CD4-positive, alpha-beta T cell treated with Interleukin-15 for 4 hours (primary cell): ENCODE data around the gene COQ9.
"Not testable (repeated sequence)": the region's sequence is repeated elsewhere in the genome, so short reads cannot be mapped to it uniquely, and the experiment has no call there.

Experiments used
- DNase-seq: peaks from one replicate; pipeline ENCODE4 v3.0.0-alpha.2; 2020; ENCODE audit warnings: low spot score

Gene COQ9

DNA sequence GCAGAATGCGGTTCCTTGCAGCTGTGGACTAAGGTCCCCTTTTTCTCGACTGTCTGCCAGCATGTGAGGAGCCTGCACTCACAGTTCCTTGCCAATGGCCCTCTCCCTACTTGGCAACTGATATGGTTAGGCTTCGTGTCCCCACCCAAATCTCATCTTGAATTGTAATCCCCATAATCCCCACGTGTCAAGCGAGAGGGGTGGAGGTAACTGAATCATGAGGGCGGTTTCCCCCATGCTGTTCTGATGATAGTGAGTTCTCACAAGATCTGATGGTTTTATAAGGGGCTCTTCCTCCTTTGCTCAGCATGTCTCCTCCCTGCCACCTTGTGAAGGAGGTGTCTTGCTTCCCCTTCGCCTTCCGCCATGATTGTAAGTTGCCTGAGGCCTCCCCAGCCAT lies 20.0 kb upstream of the COQ9 start:
- no peak for DNase-seq

DNA sequence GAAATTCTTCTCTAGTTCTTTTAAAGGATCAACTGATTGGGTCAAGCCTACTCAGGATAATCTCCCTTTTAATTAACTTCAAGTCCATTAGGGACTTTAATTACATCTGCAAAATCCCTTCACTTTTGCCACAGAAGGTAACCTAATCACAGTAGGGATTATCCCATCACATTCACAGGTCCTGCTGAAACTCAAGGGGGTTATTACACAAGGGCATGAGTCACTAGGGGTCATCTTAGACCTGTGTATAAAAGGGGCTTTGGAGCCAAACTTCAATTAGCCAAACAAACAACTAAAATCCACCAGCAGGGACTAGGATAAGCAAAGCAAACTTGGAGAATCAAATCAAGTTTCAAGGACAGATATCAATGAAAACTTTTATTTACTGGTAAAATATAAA lies 19.5 kb upstream of the COQ9 start:
- DNase-seq: no peak

DNA sequence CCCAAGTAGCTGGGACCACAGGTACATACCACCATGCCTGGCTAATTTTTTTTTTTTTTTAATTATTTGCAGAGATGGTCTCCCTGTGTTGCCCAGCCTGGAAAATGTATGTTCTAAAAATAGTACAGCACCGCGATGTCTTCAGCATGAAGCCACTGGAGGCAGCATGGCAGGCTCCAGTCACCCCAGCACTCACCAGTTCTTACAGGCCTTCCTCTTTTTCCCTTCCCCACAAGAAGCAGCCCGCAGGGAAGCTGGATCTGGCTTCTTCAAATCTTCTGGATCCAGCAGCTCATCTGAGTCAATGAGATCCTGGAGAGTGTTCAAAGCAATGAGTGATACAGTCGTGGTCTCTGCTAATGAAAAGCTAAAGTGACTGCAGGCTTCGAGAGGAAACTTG lies 16.3 kb upstream of the COQ9 start:
- DNase-seq: no peak

DNA sequence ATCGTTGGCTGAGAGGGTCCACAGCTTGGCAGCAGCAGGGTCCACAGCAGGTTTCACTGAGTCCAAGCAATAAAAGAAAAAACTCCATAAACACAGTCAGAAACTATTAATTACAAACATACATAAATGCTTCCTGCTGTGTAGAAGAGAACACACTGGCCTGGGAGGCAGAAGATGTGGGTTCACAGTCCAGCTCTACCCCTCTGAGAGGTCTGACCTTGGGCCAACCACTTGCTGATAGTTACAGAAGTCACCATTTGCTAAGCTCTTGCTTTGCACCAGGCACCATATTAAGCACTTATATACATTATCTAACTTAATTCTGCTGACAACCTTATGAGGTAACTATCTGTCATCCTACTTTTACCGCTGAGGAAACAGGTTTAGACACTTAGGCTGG lies 14.8 kb upstream of the COQ9 start:
- DNase-seq: no peak

GRCh38 chr16:57432989-57433388 lies 14.3 kb upstream of the COQ9 start:
- no peak for DNase-seq

- DNase-seq: no peak
Measured at GRCh38 chr16:57434003-57434402, 13.3 kb upstream of the COQ9 start.

DNA sequence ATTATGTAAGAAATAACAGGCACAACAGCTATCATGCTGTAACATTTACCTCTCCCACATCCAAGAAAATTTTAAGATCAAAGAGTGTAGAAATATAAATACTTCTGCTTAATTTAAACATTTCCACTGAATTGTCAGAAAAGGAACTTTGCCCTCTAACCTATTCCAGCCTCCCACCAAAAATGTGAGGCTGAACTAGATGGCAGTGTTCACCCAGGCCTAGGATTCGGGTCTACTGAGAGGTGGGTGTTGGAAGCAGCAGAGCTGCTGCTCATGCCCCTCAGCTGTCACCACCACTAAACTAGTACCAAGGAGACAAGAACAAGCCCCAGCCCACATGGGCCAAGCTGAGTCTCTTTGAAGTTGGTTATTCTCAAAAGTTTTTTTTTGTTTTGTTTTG lies 11.4 kb upstream of the COQ9 start:
- no peak for DNase-seq

GRCh38 chr16:57439947-57440346 lies 7.3 kb upstream of the COQ9 start:
- not testable (repeated sequence) for DNase-seq

DNA sequence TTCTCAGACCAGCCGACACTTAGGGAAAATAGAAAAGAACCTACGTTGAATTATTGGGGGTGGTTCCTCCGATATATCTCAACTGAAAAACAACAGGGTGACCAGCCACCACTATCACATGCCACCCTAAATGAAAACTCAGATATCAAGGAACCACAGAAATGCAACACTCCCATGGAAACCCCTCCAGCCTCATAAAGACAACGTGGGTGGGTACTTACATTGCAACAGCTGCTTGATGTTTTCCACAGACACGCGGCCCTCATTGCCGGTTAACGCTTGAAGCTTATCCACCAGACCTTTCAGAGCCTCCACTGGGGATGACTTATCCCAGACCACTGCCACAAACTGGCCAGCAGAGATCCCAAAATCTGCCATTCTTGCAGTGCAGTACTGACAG lies 6.7 kb upstream of the COQ9 start:
- not testable (repeated sequence) for DNase-seq

- no peak for DNase-seq
Measured at GRCh38 chr16:57444711-57445110, 2.6 kb upstream of the COQ9 start.

DNA sequence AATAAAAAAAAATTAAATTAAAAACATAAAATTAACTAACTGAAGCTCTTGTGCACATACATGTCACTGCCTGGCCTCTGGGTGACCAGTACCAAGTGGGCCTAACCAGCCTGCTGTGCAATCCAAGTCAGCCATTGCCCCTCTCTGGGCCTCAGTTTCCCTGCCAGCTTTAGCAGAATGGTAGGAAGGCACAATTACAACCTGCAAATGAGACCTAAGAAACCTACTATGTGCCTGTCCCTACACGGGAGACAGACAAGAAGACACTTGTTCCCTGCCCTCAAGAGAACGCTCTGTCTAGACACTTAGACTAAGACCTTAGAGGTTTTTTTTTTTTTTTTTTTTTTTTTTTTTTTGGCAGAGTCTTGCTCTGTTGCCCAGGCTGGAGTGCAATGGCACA lies 1.8 kb upstream of the COQ9 start:
- DNase-seq: no peak

- no peak for DNase-seq
Measured at GRCh38 chr16:57446531-57447185, 621 bp upstream of the COQ9 start.

DNA sequence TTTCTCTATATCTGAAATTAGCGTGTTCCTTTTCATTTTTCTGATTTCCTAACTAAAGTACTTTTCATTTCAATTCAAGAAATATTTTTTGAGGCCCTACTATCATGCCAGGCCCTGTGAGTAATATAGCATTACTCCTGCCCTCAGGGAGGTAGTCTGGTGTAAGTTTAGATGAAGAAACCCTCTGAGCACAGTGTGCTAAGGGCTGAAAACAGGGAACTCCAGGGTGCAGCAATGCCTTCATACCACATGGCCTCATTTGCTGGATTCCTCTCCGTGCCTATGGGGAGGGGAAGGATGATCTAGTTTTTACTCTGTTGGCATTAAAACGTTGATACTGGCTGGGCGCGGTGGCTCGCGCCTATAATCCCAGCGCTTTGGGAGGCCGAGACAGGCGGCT lies 4.7 kb downstream of the COQ9 start:
- no peak for DNase-seq

- peak; percentile 94 for DNase-seq
Measured at GRCh38 chr16:57462209-57462977, 15.1 kb downstream of the COQ9 start, which contains the start of gene POLR2C. TSS of gene POLR2C (plus strand) at chr16:57462679. CDS start at chr16:57462725, 46 bp downstream.

DNA sequence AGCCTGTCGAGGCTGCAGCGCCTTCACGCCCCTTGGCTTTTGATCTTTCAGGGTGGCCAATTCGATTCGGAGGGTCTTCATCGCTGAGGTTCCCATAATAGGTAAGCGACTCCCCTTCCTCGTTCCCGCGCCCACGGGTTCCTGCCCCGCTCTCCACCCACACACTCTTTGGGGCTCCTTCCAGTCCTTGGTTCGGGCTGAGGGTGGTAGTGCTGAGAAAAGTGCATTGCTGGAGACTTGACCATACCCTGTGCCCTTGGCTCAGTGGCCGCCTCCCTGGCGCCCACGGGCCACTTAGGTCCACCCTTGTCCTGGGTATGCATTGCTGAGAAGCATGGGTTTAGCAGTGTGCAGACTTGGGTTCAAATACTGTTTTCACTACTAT lies 15.7 kb downstream of the COQ9 start:
- no peak for DNase-seq

DNA sequence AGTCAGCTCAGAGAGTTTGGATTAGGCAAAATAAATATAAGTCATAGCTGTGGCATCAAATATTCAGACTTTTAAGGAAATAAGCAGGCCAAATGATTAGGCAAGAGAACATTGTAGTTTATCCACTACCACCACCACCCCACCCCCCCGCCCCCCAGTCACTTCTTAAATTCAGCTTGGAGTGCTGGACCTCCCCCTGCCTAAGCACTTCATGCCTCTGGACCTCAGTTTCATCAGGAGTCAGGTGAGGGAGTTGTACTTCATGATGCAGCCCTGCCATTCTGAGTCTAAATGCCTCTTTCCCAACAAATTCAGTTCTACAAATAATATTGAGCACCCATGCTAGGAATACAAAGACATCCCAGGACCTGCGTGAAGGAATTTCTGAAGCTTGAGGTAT lies 17.2 kb downstream of the COQ9 start:
- DNase-seq: no peak

DNA sequence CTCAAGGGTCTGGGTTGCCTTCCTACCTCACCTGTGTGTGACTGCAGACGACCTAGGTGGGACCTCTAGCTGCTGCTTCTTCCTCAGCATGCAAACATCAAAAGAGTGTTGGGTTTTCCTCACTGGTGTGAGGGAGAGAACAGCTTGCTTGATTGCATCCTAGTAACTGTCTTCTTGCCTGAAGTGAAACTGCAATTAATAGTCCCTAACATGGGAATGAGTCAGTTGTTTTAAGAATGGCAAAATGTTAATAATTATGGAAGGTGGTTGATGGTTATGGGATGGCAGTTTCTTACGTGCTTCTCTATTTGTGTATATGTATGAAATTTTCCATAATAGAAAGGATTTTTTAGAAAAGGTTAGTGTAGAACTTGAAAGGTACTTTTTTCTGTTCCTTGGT lies 21.1 kb downstream of the COQ9 start:
- DNase-seq: no peak

GRCh38 chr16:57469046-57469445 lies 21.8 kb downstream of the COQ9 start:
- no peak for DNase-seq

- no peak for DNase-seq
Measured at GRCh38 chr16:57469917-57470470, 22.7 kb downstream of the COQ9 start.

- no peak for DNase-seq
Measured at GRCh38 chr16:57470711-57471110, 23.4 kb downstream of the COQ9 start.

DNA sequence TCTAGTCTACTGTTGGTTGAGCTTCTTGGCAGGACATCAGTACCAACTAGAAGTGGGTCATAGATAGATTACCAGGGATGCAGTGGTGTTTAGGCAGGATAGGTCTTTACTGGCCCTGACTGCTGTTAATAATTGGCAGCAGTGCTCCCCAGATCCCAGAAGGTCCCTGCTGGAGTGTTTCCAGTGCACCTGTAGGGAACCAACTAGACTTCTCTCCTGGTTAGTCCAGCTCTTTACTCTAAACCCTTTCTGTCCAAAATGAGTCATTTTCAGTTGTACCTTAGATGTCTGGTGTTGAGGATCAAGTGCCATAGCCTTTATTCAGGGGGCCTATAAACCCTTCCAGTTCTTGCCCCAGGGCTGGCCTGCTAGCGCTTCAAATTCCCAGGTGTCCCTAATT lies 23.9 kb downstream of the COQ9 start:
- no peak for DNase-seq

- DNase-seq: no peak
Measured at GRCh38 chr16:57471852-57472664, 24.8 kb downstream of the COQ9 start.

- DNase-seq: no peak
Measured at GRCh38 chr16:57472665-57473060, 25.4 kb downstream of the COQ9 start.
